Tongue (tissue), 2 donors: ENCODE measurements around the gene DDAH2. TPM values are rescaled to one million over a fixed set of nuclear protein-coding genes. Genes with fewer than 3 reads are reported as not detected.

ENCODE experiments used
- DNase-seq: peaks from one replicate; pipeline ENCODE4 v3.0.0-alpha.2; 2015
- total RNA-seq: library from RNA; depleted of rRNA; stranded (reverse); fragments of >200 nt; gene quantifications from one replicate; pipeline ENCODE4 v1.2.3, GENCODE V29; 2014

Gene DDAH2, protein sequence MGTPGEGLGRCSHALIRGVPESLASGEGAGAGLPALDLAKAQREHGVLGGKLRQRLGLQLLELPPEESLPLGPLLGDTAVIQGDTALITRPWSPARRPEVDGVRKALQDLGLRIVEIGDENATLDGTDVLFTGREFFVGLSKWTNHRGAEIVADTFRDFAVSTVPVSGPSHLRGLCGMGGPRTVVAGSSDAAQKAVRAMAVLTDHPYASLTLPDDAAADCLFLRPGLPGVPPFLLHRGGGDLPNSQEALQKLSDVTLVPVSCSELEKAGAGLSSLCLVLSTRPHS
- total RNA-seq = 114 TPM

DNA sequence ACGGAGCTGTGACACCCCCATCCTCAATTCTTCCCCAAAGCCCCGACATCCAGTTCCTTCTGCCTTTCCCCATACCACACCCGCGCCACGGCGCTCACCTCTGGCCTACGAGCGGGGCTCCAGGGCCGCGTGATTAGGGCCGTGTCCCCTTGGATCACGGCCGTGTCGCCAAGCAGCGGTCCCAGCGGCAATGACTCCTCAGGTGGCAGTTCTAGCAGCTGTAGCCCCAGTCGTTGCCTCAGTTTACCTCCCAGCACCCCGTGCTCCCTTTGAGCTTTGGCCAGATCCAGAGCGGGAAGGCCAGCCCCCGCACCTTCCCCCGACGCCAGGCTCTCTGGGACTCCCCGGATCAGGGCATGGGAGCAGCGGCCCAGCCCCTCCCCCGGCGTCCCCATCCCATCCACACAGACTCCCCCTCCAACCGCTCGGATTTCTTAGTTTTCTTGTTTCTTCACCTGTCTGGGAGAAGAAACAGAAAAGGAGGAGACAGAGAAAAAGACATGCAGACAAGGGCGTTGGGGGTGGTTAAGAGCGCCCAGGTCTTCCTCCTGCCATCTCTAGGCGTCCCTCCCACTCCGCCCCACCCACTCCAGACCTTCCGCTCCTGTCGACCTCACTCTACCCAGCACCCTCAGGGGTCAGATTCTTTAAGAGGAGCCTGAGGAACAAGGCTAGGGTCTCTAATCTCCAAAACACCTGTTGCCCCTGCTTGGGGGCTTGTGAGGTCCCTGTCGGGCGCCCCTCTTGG lies at the start of gene DDAH2:
DDAH2 (minus strand) TSS at position 533 of the 748 bp plus-strand sequence; CDS start at position 395, 138 bp downstream.
- no peak for DNase-seq

GRCh38 chr6:31778193-31778592 lies 49.1 kb upstream of the DDAH2 start:
- DNase-seq = no peak

DNA sequence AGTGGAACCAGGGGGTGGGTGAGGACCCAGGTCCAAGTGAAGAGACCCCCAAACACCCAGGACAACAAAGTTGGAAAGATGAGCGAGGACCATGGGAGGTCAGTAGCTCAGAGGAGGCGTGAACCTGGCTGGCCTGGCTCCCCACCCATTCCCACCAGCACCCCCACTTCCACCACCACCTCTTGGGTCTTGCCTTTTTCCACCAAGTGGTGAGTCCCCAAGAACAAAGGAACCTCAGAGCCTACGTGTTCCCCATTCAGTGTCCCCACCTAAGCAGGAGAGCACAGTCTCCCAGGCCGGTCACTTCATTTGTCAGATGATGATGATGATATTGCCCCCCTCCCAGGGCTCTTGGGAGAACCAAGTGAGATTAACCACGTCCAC lies 48.6 kb upstream of the DDAH2 start:
- DNase-seq = no peak

DNA sequence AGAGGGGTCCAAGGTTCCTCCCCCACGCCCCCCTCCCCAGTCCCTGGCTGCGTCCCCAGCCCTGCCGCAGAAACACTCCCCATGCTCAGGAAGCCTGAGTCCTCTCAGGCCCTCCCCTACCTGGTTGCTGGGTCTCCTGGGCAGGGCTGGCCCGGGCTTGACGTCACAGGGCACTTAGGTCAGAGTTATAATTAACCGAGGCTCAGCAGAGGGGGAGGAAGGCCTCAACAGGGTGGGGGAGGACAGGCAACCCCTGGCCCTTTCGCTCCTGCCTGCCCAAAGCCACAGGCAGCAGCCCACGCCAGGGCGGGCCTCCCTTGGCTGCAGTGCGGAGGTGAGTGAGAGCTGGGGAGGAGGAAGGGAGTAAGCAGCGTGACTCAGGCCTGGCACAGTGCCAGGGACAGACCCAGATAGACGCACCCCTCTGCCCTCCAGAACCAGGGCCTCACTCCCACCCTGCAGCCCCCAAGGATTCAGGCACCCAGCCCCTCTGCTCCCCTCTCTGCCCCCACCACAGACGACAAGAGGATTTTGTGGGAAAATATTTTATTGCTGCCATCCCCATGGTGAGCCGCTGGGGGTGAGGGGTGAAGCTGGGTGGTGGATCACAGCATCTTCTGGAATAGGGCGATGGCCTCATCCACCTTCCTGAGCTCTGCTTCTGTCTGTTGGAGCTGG lies 48.0 kb upstream of the DDAH2 start, which contains the start of gene VWA7:
VWA7 (minus strand) TSS at position 340 of the 678 bp plus-strand sequence. CDS start 549 bp downstream, outside the sequence.
- peak; percentile 65 for DNase-seq

GRCh38 chr6:31776485-31776988 lies 47.4 kb upstream of the DDAH2 start:
- DNase-seq = no peak

GRCh38 chr6:31775633-31776484 lies 46.8 kb upstream of the DDAH2 start:
- DNase-seq = no peak

DNA sequence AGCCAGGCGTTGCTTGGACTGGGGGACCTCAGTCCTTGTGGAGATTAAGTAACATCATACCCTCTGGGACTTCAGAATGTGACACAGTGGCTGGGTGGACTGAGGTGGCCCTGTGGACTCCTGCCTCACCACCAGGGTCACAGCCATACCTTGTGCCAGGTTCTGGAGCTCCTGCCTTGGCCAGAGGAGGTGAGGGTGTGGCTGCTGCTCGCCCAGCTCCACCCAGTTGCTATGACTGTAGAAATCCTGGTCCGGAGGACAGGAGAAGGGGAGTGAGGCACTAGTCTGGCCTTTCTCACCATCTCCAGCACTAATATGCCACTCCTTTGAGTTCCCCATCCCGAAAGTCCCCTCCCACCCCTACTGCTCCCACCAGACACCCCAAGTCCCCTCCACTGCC lies 46.1 kb upstream of the DDAH2 start:
- DNase-seq = no peak

DNA sequence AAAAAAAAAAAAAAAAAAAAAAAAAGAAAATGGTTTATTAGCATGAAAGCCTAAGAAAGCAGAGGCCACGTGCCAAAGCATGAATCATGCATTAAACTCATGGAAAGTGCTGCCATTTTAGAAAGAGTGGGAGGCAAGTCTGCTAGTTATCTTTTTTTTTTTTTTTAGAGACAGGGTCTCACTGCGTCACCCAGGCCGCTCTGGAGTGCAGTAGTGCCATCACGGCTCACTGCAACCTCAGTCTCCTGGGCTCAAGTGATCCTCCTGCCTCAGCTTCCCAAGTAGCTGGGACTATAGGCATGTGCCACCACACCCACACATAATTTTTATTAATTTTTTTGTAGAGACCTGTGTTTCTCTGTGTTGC lies 42.9 kb upstream of the DDAH2 start:
- DNase-seq = peak; percentile 36

GRCh38 chr6:31770860-31771259 lies 41.8 kb upstream of the DDAH2 start:
- DNase-seq = no peak

- peak; percentile 31 for DNase-seq
Measured at GRCh38 chr6:31769684-31770371, 40.7 kb upstream of the DDAH2 start.

DNA sequence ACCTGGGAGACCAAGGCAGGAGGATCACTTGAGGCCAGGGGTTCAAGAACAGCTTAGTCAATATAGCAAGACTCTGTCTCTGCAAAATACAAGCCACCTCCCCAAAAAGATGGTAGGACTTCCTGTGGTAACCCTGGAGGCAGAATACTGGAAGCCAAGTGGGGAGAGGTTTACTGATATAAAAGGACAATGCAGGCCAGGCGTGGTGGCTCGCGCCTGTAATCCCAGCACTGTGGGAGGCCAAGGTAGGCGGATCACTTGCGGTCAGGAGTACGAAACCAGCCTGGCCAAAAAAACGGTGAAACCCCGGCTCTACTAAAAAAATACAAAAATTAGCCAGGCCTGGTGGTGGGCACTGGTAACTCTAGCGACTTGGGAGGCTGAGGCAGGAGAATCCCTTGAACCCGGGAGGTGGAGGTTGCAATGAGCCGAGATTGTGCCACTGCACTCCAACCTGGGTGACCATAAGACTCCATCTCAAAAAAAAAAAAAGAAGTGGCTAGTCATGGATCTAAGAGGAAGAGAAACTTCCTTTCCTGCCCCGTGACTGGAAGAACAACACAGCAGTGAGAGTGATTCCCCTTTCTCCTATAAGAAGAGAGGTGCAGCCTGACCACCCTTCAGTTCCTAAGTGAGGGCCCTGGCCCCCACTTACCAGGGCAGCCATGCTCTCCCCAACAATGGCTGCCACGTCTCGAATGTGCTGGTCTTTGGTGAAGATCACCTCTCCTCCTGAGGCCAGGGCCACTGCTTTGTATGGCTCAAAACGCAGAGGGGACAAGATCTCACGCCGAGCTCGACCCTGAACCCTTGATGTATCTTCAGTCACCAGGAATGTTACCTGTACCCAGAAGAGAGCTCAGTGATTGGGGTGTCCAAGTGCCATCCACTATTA lies 39.5 kb upstream of the DDAH2 start:
- DNase-seq = no peak

- DNase-seq = no peak
Measured at GRCh38 chr6:31767096-31767645, 38.1 kb upstream of the DDAH2 start.

DNA sequence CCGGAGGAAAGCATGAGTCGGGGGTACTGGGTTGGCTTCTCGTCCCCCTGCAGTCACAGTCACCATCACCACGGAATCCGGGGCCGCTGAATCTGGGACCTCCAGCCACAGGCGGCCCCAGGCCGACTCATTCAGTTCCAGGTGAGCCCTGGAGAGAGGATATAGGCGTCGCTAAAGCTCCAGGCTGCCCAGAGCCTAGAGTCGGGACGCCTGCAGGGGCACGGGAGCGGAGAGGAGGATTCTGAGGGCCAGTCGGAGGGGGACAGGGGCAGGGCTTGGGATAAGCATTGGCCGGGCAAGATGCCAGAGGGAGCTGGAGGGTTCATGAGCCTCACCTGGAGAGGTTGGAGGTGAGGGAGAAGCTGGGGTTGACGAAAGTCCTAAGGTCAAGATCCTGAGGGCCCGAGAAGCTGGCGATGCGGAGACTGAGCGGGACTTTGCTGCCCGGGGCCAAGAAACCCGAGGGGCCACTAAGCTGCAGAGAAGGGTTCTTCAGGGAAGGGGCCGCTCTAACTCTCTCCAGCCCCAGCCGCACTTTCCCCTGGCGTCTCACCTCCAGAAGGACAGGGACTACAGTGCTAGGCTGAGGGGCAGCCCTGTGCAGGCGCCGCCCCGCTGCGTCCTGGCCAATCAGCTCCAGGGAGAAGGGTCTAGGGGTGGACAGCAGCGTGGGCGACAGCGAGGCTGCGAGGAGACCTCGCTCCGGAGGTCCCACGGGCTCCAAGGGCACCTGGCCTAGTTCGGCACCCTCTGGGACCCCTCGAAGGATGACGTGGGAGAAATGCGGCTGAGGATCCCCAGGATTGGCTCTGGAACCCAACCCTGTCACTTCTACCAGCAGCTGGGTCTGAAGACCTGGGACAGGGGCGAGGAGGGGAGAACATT lies 37.1 kb upstream of the DDAH2 start:
- no peak for DNase-seq

GRCh38 chr6:31765559-31765909 lies 36.4 kb upstream of the DDAH2 start:
- no peak for DNase-seq

DNA sequence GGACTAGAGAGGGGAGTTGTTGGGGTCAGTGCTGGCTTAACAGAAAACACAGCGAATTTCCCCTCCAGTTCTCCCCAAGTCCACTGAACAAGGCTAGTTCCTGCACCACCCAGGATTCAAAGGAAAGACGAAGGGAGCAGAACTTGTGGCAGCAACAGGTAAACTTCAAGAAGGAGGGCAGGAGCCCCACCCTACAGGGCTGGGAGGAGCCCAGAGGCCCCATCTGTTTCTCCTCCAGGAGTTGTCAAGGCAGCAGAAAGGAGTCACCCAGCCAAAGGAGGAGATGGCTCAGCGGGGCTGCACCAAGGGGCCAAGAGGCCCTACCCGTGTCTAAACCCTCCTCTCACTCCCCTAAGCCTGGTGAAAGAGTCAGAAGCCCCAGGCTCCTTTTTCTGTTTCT lies 35.1 kb upstream of the DDAH2 start:
- no peak for DNase-seq

DNA sequence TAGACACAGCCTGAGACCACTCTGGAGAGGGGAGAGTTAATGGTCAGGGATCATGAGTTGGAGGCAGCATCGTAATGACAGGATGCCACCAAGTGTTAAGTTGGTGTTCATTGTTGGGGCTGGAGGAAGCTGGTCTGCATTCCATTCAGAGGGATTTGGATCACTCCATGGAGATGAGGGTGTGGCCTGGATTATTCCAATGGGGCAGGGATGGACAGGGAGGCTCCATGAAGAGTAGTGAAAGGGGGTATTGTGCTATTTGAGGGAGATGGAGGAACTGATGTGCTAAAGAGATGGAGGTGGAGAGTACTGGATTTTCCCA lies 34.5 kb upstream of the DDAH2 start:
- peak; percentile 66 for DNase-seq

GRCh38 chr6:31762878-31763618 lies 33.9 kb upstream of the DDAH2 start:
- DNase-seq = no peak

DNA sequence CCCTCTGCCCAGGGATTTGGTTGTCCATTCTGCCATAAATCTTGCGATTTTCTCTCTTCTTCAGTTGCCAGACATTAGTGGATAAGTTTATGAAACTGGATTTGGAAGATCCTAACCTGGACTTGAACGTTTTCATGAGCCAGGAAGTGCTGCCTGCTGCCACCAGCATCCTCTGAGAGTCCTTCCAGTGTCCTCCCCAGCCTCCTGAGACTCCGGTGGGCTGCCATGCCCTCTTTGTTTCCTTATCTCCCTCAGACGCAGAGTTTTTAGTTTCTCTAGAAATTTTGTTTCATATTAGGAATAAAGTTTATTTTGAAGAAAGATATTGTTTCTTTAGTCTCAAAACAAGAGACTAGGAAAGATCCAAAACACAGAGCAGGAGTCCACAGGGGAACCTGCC lies 33.3 kb upstream of the DDAH2 start, which contains the start of gene SAPCD1:
SAPCD1 (plus strand) TSS at position 301 of the 400 bp plus-strand sequence. CDS start 399 bp downstream, outside the sequence.
- no peak for DNase-seq
